GM18868 (cell line): Measurements from ENCODE around the gene MPV17L.
"Not testable (repeated sequence)": the region's sequence is repeated elsewhere in the genome, so short reads cannot be mapped to it uniquely, and the experiment has no call there.

Experiments
- ATAC-seq: cut with Tn5 transposase; IDR thresholded peaks from one replicate; pipeline ENCODE4 v1.9.1; 2021; ENCODE audit warnings: mild to moderate bottlenecking, moderate library complexity; ENCODE audit not compliant: unreplicated experiment

MPV17L gene

DNA sequence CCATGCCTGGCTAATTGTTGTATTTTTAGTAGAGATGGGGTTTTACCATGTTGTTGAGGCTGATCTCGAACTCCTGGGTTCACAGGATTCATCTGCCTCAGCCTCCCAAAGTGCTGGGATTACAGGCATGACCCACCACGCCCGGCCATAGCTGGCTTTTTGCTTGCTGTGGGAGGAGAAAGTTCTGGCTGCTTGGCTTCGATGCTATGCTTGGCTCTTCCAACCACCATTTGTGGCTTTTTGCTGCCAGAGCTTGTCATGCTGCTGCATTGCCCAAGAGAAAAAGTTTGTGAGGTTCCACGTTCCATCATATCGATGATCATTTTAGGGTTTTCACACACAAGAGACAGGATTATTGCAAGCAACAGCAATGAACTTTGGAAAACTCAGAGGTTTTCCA is 55.1 kb downstream of the MPV17L start:
- ATAC-seq: no peak

DNA sequence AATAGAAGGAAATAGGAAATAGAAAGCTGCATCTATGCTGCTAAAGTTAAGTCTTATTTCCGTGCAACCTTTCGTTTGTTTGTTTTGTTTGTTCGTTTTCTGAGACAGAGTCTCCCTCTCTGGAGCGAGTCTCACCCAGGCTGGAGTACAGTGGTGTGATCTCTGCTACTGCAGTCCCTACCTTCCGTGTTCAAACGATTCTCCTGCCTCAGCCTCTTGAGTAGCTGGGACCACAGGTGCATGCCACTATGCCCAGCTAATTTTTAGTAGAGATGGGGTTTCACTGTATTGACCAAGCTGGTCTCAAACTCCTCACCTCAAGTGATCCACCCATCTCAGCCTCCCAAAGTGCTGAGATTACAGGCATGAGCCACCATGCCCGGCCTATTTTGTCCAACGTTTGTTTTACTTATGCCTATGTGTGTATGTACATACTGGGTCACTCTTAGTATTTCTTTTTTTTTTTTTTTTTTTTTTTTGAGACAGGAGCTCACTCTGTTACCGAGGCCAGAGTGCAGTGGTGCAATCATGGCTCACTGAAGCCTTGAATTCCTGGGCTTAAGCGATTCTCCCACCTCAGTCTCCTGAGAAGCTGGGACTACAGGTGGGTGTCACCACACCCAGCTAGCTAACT is 55.7 kb downstream of the MPV17L start:
- no peak for ATAC-seq

DNA sequence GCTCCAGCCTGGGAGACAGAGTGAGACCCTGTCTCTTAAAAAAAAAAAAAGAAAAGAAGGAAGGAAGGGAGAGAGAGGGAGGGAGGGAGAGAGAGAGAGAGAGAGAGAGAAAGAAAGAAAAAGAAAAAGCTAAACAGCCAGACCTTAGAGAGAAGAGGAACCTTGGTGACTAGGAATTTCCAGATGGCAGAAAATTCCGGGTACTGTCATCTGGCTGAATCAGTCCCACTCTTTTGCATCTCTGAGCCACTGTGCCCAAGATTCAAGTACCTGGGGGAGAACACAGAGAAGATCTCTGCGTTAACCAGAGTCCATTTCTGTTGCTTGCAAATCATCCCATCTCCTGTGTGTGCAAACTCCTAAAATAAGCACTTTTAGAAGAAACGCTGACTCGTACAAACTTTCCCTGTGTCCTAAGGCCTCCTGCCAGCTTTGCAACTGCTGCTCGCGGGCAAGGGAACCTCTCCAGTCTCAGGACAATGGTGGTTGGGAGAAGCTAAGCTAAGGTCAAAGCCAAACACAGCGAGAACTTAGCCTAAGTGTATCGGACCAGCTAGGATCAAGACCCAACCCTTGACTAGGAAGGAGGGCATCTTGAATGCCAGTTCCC is 56.8 kb downstream of the MPV17L start:
- no peak for ATAC-seq

DNA sequence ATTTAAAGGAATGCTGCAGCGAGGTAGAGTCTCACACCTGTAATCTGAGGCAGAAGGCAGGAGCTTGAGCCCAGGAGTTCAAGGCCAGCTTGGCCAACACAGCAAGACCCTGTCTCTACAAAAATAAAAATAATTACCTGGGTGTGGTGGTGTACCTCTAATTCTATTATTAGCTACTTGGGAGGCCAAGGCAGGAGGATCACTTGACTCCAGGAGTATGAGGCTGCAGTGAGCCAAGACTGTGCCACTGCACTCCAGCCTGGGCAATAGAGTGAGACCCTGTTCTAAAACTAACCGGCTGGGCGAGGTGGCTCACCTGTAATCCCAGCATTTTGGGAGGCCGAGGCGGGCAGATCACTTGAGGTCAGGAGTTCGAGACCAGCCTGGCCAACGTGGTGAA is 57.7 kb downstream of the MPV17L start:
- not testable (repeated sequence) for ATAC-seq

- not testable (repeated sequence) for ATAC-seq
Measured at GRCh38 chr16:15454933-15455332, 59.4 kb downstream of the MPV17L start.

DNA sequence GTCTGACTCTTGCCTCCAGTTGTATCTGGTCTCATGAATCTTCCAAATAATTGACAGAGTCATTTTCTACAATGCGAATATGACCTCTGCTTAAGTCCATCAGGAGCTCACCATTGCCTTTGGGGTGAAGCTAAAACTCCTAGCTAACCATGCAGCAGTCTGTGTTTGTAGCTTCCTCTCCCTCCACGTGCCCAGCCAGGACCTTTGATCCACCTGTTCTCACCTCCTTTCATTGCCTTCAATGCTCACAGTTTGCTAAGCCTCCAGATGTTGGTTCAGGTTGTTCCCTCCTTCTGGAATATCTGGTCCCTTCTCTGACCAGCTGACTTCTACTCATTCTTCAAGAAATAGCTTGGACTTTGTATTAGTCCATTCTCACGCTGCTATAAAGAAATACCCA is 61.8 kb downstream of the MPV17L start:
- no peak for ATAC-seq

GRCh38 chr16:15457958-15458357 is 62.4 kb downstream of the MPV17L start:
- no peak for ATAC-seq

GRCh38 chr16:15459791-15460190 is 64.2 kb downstream of the MPV17L start:
- no peak for ATAC-seq

GRCh38 chr16:15460601-15461000 is 65.0 kb downstream of the MPV17L start:
- no peak for ATAC-seq

- ATAC-seq: no peak
Measured at GRCh38 chr16:15461376-15461775, 65.8 kb downstream of the MPV17L start.
